Fibroblast of lung (primary cell): ENCODE data around the gene TNNC2. TPM values are rescaled to one million over a fixed set of nuclear protein-coding genes. Genes with fewer than 3 reads are reported as not detected.
"Not testable (repeated sequence)": the region's sequence is repeated elsewhere in the genome, so short reads cannot be mapped to it uniquely, and the experiment has no call there.

Experiments
- DNase-seq, 2 donors: peaks; one replicate each; pipeline versions ENCODE4 v3.0.0 to v3.0.0-alpha.2; 2010; ENCODE audit warnings: low read depth in 2 of 2
- H2AFZ ChIP-seq: 2 replicates; pipeline ENCODE4 v1.5.1; 2012; ENCODE audit warnings: low read length, control low read depth, inconsistent platforms
- H3K27ac ChIP-seq: 2 replicates; pipeline ENCODE4 v1.5.1; 2011; ENCODE audit warnings: low read length, control low read depth; ENCODE audit not compliant: insufficient read depth
- H3K27me3 ChIP-seq: 2 replicates; pipeline ENCODE4 v1.5.1; 2011; ENCODE audit warnings: mild to moderate bottlenecking, low read length; ENCODE audit not compliant: control insufficient read depth, insufficient read depth
- H3K36me3 ChIP-seq: 2 replicates; pipeline ENCODE4 v1.5.1; 2011; ENCODE audit warnings: low read length; ENCODE audit not compliant: control insufficient read depth, insufficient read depth
- H3K4me1 ChIP-seq: 2 replicates; pipeline ENCODE4 v1.5.1; 2011; ENCODE audit warnings: low read length; ENCODE audit not compliant: control insufficient read depth, insufficient read depth; ENCODE audit errors: extremely low read depth
- H3K4me2 ChIP-seq: 2 replicates; pipeline ENCODE4 v1.5.1; 2011; ENCODE audit warnings: low read length, control low read depth; ENCODE audit not compliant: insufficient read depth; ENCODE audit errors: extremely low read depth
- H3K4me3 ChIP-seq, 4 experiments: fragments of 200-600 bp in 1 of 4; sonication (generic) in 1 of 4; replicated peaks in 1 of 4; 2 replicates each; pipeline ENCODE4 v1.5.1; 2011 to 2016; ENCODE audit warnings: low read length in 4 of 4, low read depth in 3 of 4, mild to moderate bottlenecking in 3 of 4, control low read depth in 2 of 4, inconsistent platforms in 1 of 4, mixed read lengths in 1 of 4; ENCODE audit not compliant: insufficient read depth in 1 of 4; ENCODE audit errors: control extremely low read depth in 1 of 4
- H3K79me2 ChIP-seq: 2 replicates; pipeline ENCODE4 v1.5.1; 2012; ENCODE audit warnings: mild to moderate bottlenecking, low read length, inconsistent platforms; ENCODE audit not compliant: control insufficient read depth, insufficient read depth
- H3K9ac ChIP-seq: 2 replicates; pipeline ENCODE4 v1.5.1; 2011; ENCODE audit warnings: mild to moderate bottlenecking, low read length, control low read depth; ENCODE audit not compliant: insufficient read depth
- H3K9me3 ChIP-seq: 2 replicates; pipeline ENCODE4 v1.5.1; 2012; ENCODE audit warnings: low read depth, low read length; ENCODE audit not compliant: control insufficient read depth, insufficient read depth
- H4K20me1 ChIP-seq: 2 replicates; pipeline ENCODE4 v1.5.1; 2011; ENCODE audit warnings: low read length; ENCODE audit not compliant: control insufficient read depth, insufficient read depth; ENCODE audit errors: extremely low read depth
- EZH2 ChIP-seq: IDR thresholded peaks from 2 replicates; pipeline ENCODE4 v1.5.1; 2012; ENCODE audit warnings: low read length, control low read depth, mild to moderate bottlenecking; ENCODE audit errors: missing control alignments
- polyA plus RNA-seq, 2 donors: library from polyadenylated mRNA; depleted of rRNA in 1 of 2; stranded (reverse) in 1 of 2; unstranded in 1 of 2; fragments of >200 nt; gene quantifications; 2 replicates each; pipeline ENCODE4 v1.2.1, GENCODE V29; 2011 to 2012; ENCODE audit warnings: missing spikeins in 1 of 2
- total RNA-seq: library from RNA; depleted of rRNA; stranded (reverse); fragments of >200 nt; gene quantifications from 2 replicates; pipeline ENCODE4 v1.2.1, GENCODE V29; 2014
- TF ChIP-seq, protein P1 (sequence below), 2 donors: IDR thresholded peaks in 1 of 2; conservative IDR thresholded peaks in 1 of 2; 1 replicate in 1 of 2; 2 replicates in 1 of 2; pipeline ENCODE4 v1.5.1; 2011 to 2012; ENCODE audit warnings: low read length in 2 of 2, control low read depth in 1 of 2, inconsistent platforms in 1 of 2, low read depth in 1 of 2, mild to moderate bottlenecking in 1 of 2

TNNC2 gene
- total and polyA plus RNA-seq, 2 donors (not counting 1 experiment from before 2014, with no cell fraction given), result 1.3 to 1.4 TPM

DNA sequence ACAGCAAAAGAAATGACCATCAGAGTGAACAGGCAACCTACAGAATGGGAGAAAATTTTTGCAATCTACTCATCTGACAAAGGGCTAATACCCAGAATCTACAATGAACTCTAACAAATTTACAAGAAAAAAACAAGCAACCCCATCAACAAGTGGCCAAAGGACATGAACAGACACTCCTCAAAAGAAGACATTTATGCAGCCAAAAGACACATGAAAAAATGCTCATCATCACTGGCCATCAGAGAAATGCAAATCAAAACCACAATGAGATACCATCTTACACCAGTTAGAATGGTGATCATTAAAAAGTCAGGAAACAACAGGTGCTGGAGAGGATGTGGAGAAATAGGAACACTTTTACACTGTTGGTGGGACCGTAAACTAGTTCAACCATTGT lies 29.6 kb downstream of the TNNC2 start:
- not testable (repeated sequence) for H3K9me3 ChIP-seq, H3K27ac ChIP-seq, H3K4me3 ChIP-seq, H3K4me2 ChIP-seq, H3K27me3 ChIP-seq, H4K20me1 ChIP-seq, H3K4me1 ChIP-seq, H3K79me2 ChIP-seq, H2AFZ ChIP-seq, H3K9ac ChIP-seq, DNase-seq
- H3K36me3 ChIP-seq, result peaks cover 17% of the 10 kb centered on the region

DNA sequence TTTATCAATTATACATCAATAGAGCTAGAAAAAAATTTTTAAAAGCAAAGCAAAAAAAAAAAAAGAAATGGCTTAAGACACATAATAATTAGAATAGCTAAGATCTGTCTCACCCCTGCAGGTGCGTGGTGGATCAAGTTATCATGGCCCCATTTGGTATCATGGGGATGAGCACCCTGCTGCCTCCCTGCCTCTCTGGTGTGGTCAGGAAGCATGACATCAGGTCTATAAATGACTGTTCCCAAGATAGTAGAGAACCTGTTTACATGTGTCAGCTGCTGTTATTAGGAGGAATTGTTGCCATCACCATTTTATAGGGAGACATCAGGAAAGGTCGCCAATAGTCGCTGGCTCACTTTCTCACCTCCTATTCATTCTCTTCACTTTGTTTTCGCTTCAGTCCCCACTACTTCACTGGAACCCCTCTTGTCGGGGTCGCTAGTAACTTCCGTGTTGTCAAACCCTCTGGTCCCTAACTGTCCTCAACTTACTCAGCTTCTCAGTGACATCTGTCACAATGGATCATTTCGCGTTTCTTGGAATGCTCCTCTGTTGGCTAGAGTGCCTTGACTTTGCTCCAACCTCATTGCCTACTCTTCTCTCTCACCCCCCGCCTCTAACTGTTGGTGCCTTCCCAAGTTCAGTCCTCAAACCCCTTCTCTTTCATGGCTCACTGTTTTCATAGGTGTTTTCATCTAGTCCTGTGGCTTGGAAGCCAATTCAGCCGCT lies 30.6 kb downstream of the TNNC2 start:
- Histone ChIP-seq H3K4me2 (no peak overlapping the region), H3K4me3 (no peak overlapping the region), H3K27me3 (no peaks in the 10 kb centered on the region), H2AFZ (no peak overlapping the region), H3K9me3 (no peaks in the 10 kb centered on the region), H3K36me3 (peaks cover 14% of the 10 kb centered on the region), H3K4me1 (peaks cover 5% of the 10 kb centered on the region), H4K20me1 (no peaks in the 10 kb centered on the region), H3K9ac (no peak overlapping the region), H3K27ac (no peak overlapping the region), H3K79me2 (peaks cover 12% of the 10 kb centered on the region)
- TF ChIP-seq, protein P1, sequence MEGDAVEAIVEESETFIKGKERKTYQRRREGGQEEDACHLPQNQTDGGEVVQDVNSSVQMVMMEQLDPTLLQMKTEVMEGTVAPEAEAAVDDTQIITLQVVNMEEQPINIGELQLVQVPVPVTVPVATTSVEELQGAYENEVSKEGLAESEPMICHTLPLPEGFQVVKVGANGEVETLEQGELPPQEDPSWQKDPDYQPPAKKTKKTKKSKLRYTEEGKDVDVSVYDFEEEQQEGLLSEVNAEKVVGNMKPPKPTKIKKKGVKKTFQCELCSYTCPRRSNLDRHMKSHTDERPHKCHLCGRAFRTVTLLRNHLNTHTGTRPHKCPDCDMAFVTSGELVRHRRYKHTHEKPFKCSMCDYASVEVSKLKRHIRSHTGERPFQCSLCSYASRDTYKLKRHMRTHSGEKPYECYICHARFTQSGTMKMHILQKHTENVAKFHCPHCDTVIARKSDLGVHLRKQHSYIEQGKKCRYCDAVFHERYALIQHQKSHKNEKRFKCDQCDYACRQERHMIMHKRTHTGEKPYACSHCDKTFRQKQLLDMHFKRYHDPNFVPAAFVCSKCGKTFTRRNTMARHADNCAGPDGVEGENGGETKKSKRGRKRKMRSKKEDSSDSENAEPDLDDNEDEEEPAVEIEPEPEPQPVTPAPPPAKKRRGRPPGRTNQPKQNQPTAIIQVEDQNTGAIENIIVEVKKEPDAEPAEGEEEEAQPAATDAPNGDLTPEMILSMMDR (conservative IDR thresholded peaks at IDR 0.05 in 1 of 2, IDR thresholded peaks at IDR 0.05 in 1 of 2; ENCODE audit: low read depth in 1 of 2, low read length in 2 of 2), result no peak
- TF ChIP-seq EZH2, result no peak
- DNase-seq, result no peak

DNA sequence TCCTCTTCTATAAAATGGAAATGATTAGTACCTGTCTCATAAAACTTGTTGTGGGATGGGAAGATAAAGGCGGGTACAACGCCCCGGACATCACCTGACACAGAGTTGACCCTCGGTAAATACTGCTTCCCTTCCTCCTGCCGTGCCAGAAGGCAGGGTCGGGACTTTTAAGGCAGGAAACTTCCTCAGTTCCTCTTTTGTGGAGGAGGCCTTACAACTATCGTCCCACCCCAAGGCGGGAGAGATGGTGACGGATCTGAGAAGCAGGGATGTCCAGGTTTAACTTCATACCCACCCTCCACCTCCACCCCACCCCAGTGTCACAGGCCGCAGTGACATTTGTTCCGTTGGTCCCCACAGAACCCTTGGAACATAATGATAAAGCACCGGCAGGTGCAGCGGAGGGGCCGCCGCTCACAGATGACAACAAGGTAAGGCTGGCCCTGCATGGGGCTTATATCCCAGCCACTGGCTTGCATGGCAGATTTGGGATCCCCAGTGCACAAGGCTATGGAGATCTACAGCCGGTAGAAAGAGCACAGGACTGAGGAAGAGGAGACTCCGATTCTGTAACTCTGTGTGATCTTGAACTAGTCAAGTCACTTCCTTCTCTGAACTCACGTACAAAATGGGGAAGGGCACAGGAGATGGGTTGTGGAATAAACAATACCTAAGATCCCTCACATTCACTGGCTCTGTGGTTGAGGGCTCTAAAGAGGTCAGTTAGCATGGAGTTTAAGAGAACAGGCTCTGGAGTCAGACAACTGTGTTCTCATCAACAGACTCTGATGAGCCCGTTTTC lies 34.6 kb downstream of the TNNC2 start:
- Histone ChIP-seq H3K4me1 (peaks cover 5% of the 10 kb centered on the region), H3K79me2 (peaks cover 12% of the 10 kb centered on the region), H3K4me3 (peak overlapping the region; percentile 90 to 99 (median 95)), H3K27me3 (no peaks in the 10 kb centered on the region), H3K9ac (peak overlapping the region; percentile 97), H3K36me3 (peaks cover 11% of the 10 kb centered on the region), H3K27ac (peak overlapping the region; percentile 95), H3K4me2 (peak overlapping the region; percentile 90), H3K9me3 (no peaks in the 10 kb centered on the region), H4K20me1 (no peaks in the 10 kb centered on the region), H2AFZ (peak overlapping the region; percentile 70)
- TF ChIP-seq, protein P1 (conservative IDR thresholded peaks at IDR 0.05 in 1 of 2, IDR thresholded peaks at IDR 0.05 in 1 of 2; ENCODE audit: low read depth in 1 of 2, low read length in 2 of 2), result no peak
- no peak for TF ChIP-seq EZH2
- DNase-seq, result no peak
